SK-N-SH (cell line): Measurements from ENCODE around the gene SLC35A3. TPM values are rescaled to one million over a fixed set of nuclear protein-coding genes. Genes with fewer than 3 reads are reported as not detected.

Source experiments
- CTCF ChIA-PET: fragments of 300-600, 350-600 bp; formaldehyde crosslinking; extraction: SDS; loops from one replicate; lab custom pipeline; 2021; lab: Yijun Ruan, JAX
- POLR2A ChIA-PET: fragments of 350-600 bp; sonication (Branson Sonifier 250); formaldehyde crosslinking; extraction: SDS; loops from one replicate; lab custom pipeline; 2020; ENCODE audit warnings: antibody characterized with exemption, inconsistent platforms; lab: Yijun Ruan, JAX
- DNase-seq: peaks from one replicate; pipeline ENCODE4 v3.0.0; 2012
- H2AFZ ChIP-seq: fragments of 200-600 bp; sonication (generic); 2 replicates; pipeline ENCODE4 v1.8.1; 2016; ENCODE audit warnings: antibody characterized with exemption, mild to moderate bottlenecking, low read depth
- H3F3A ChIP-seq: fragments of 200-600 bp; sonication (generic); replicated peaks from 2 replicates; pipeline ENCODE3; 2016; ENCODE audit warnings: antibody characterized with exemption, mild to moderate bottlenecking; ENCODE audit not compliant: insufficient read depth
- H3K27ac ChIP-seq, 2 experiments: fragments of 200-500 bp in 1 of 2; fragments of 200-600 bp in 1 of 2; sonication (Bioruptor generic) in 1 of 2; sonication (generic), shearing (Covaris generic) in 1 of 2; 2 replicates each; pipeline versions ENCODE4 v1.5.1 to v1.6.1; 2014 to 2016; ENCODE audit warnings: low read depth in 2 of 2, inconsistent platforms in 1 of 2, low read length in 1 of 2, mild to moderate bottlenecking in 1 of 2, mixed read lengths in 1 of 2
- H3K27me3 ChIP-seq: fragments of 200-600 bp; sonication (generic), shearing (Covaris generic); 2 replicates; pipeline ENCODE4 v1.6.1; 2016; ENCODE audit warnings: mixed run types; ENCODE audit not compliant: insufficient read depth
- H3K36me3 ChIP-seq, 2 experiments: fragments of 200-500 bp in 1 of 2; fragments of 200-600 bp in 1 of 2; sonication (Bioruptor generic) in 1 of 2; sonication (generic) in 1 of 2; replicated peaks in 1 of 2; 2 replicates each; pipeline versions ENCODE3 to v1.5.1; 2014 to 2016; ENCODE audit warnings: low read length in 1 of 2, mild to moderate bottlenecking in 1 of 2; ENCODE audit not compliant: insufficient read depth in 2 of 2, control insufficient read depth in 1 of 2
- H3K4me1 ChIP-seq, 2 experiments: fragments of 200-500 bp in 1 of 2; fragments of 200-600 bp in 1 of 2; sonication (Bioruptor generic) in 1 of 2; sonication (generic), shearing (Covaris generic) in 1 of 2; 2 replicates each; pipeline versions ENCODE4 v1.5.1 to v1.6.1; 2014 to 2016; ENCODE audit warnings: low read depth in 1 of 2, low read length in 1 of 2, mixed run types in 1 of 2; ENCODE audit not compliant: insufficient read depth in 2 of 2, control insufficient read depth in 1 of 2
- H3K4me2 ChIP-seq: fragments of 200-600 bp; sonication (generic), shearing (Covaris generic); 2 replicates; pipeline ENCODE4 v1.6.1; 2017; ENCODE audit warnings: mixed run types
- H3K4me3 ChIP-seq, 2 experiments: fragments of 200-500 bp in 1 of 2; fragments of 200-600 bp in 1 of 2; sonication (Bioruptor generic) in 1 of 2; sonication (generic), shearing (Covaris generic) in 1 of 2; 2 replicates each; pipeline versions ENCODE4 v1.5.1 to v1.8.1; 2014 to 2016; ENCODE audit warnings: low read depth in 2 of 2, inconsistent platforms in 1 of 2, low read length in 1 of 2, mild to moderate bottlenecking in 1 of 2, mixed read lengths in 1 of 2, moderate library complexity in 1 of 2
- H3K79me2 ChIP-seq: fragments of 200-600 bp; sonication (generic); 2 replicates; pipeline ENCODE4 v1.8.1; 2017; ENCODE audit warnings: mild to moderate bottlenecking; ENCODE audit not compliant: insufficient read depth
- H3K9ac ChIP-seq: fragments of 200-600 bp; sonication (generic); 2 replicates; pipeline ENCODE4 v1.6.1; 2017; ENCODE audit warnings: mixed run types
- H3K9me2 ChIP-seq: fragments of 200-600 bp; sonication (generic); 2 replicates; pipeline ENCODE4 v1.6.1; 2017; ENCODE audit warnings: mixed run types
- H3K9me3 ChIP-seq: fragments of 200-600 bp; sonication (generic); 2 replicates; pipeline ENCODE4 v1.6.1; 2017; ENCODE audit warnings: mixed run types, mild to moderate bottlenecking, moderate library complexity
- H4K20me1 ChIP-seq: fragments of 200-600 bp; sonication (generic); 2 replicates; pipeline ENCODE4 v1.6.1; 2017; ENCODE audit warnings: mild to moderate bottlenecking, mixed run types; ENCODE audit not compliant: insufficient read depth
- CTCF ChIP-seq: fragments of 200-600 bp; sonication (generic); IDR thresholded peaks from 2 replicates; pipeline ENCODE4 v1.6.1; 2017; ENCODE audit warnings: antibody characterized with exemption, mild to moderate bottlenecking, moderate library complexity
- EZH2phosphoT487 ChIP-seq: fragments of 200-600 bp; sonication (generic); IDR thresholded peaks from 2 replicates; pipeline ENCODE4 v1.6.1; 2017; ENCODE audit warnings: low read depth, mixed run types, mild to moderate bottlenecking, antibody characterized with exemption, moderate library complexity, borderline replicate concordance
- FOXM1 ChIP-seq: IDR thresholded peaks from 2 replicates; pipeline ENCODE4 v1.4.0; 2012; ENCODE audit warnings: low read depth, mild to moderate bottlenecking
- JUND ChIP-seq: IDR thresholded peaks from 2 replicates; pipeline ENCODE4 v1.4.0; 2012
- MAX ChIP-seq: IDR thresholded peaks from 2 replicates; pipeline ENCODE4 v1.4.0; 2012; ENCODE audit warnings: low read depth
- MEF2A ChIP-seq: IDR thresholded peaks from 2 replicates; pipeline ENCODE4 v1.4.0; 2012; ENCODE audit warnings: low read depth, borderline replicate concordance
- NFIC ChIP-seq: IDR thresholded peaks from 2 replicates; pipeline ENCODE4 v1.4.0; 2012; ENCODE audit warnings: borderline replicate concordance
- PBX3 ChIP-seq: IDR thresholded peaks from 2 replicates; pipeline ENCODE4; 2012
- RFX5 ChIP-seq: IDR thresholded peaks from 2 replicates; pipeline ENCODE4 v1.6.1; 2012; ENCODE audit warnings: mild to moderate bottlenecking, improper control_type of control experiment, low read length
- RXRA ChIP-seq: IDR thresholded peaks from 2 replicates; pipeline ENCODE4 v1.4.0; 2012; ENCODE audit warnings: low read depth, mild to moderate bottlenecking, borderline replicate concordance
- SMC3 ChIP-seq: IDR thresholded peaks from 2 replicates; pipeline ENCODE4 v1.6.1; 2012; ENCODE audit warnings: low read depth, low read length, improper control_type of control experiment
- TAF1 ChIP-seq: IDR thresholded peaks from 2 replicates; pipeline ENCODE4 v1.6.1; 2012; ENCODE audit warnings: low read depth, mild to moderate bottlenecking, low read length, moderate library complexity, borderline replicate concordance
- USF1 ChIP-seq: IDR thresholded peaks from 2 replicates; pipeline ENCODE4 v1.4.0; 2012; ENCODE audit warnings: low read depth, borderline replicate concordance
- USF2 ChIP-seq: fragments of 150-350 bp; IDR thresholded peaks from 2 replicates; pipeline ENCODE4 v1.6.1; 2017; ENCODE audit warnings: antibody characterized with exemption, low read length, low read depth, borderline replicate concordance
- WGBS: methylation state at CpG from one replicate; pipeline ENCODE4 v1.1.6; 2017; ENCODE audit warnings: low lambda C conversion rate; 5-methylcytosine and 5-hydroxymethylcytosine counted together
- polyA plus RNA-seq, 3 experiments: library from polyadenylated mRNA; depleted of rRNA; stranded (reverse); fragments of >200 nt; gene quantifications; 2 replicates each; pipeline ENCODE4 v1.2.3, GENCODE V29; 2012

SLC35A3 gene
- polyA plus RNA-seq, 1 of the 3 experiments (the other 2 are of a cell fraction): 5.7 TPM

GRCh38 chr1:99986656-99987225, 16.9 kb downstream of the SLC35A3 start:
- Histone ChIP-seq H4K20me1 (no peaks in the 10 kb centered on the region), H3K27me3 (no peaks in the 10 kb centered on the region), H3K4me3 (no peak overlapping the region), H3K4me1 (no peaks in the 10 kb centered on the region), H3K9me3 (peaks cover 8% of the 10 kb centered on the region; the same call in 1 of the 2 replicates), H3K4me2 (no peak overlapping the region), H3K36me3 (peaks cover 0 to 30% of the 10 kb centered on the region in 2 experiments), H3F3A (no peaks in the 10 kb centered on the region), H3K9ac (no peak overlapping the region), H3K79me2 (peaks cover 91% of the 10 kb centered on the region), H3K9me2 (no peaks in the 10 kb centered on the region), H2AFZ (no peak overlapping the region), H3K27ac (no peak overlapping the region)
- no peak for DNase-seq
- TF ChIP-seq RXRA: no peak
- TF ChIP-seq MAX: no peak
- no peak for TF ChIP-seq MEF2A
- no peak for TF ChIP-seq PBX3
- TF ChIP-seq FOXM1: no peak
- TF ChIP-seq CTCF: no peak
- no peak for TF ChIP-seq NFIC
- no peak for TF ChIP-seq JUND
- no peak for TF ChIP-seq USF1
- no peak for TF ChIP-seq RFX5
- no peak for TF ChIP-seq EZH2phosphoT487
- no peak for TF ChIP-seq SMC3
- no peak for TF ChIP-seq TAF1
- TF ChIP-seq USF2: no peak
- WGBS: 93% methylated on average over 2 of the region's 2 CpGs
- ChIA-PET CTCF (no interaction called here), POLR2A (no interaction called here)
